Activated CD4-positive, alpha-beta T cell treated with anti-CD3 and anti-CD28 coated beads, Interleukin-2, amount 50 U/mL, for 1 hour (primary cell): ENCODE results near the gene KRT10.
A peak's percentile ranks its signal among the peaks of the same experiment; 100 is the strongest.

ENCODE experiments used
- DNase-seq: peaks from one replicate; pipeline ENCODE4 v3.0.0-alpha.2; 2020

Gene KRT10

DNA sequence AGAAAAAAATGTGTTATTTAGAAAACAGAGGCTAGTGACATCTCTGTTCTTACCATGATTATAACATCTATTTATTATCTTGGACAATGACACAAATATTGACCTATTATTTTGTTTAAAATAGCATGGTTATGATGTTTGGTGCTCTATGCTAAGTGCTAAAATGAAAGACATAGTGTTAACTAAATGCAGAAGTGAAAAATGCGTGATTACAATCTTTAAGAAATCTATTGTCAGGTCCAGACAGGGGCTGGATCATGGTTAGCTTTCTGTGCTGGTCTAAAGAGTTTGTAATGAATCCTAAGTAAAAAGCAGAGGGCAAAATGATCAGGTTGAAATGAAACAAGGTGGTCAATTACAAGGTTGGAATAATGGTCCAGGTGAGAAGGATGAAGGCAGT is 22.0 kb downstream of the KRT10 start:
- no peak for DNase-seq

DNA sequence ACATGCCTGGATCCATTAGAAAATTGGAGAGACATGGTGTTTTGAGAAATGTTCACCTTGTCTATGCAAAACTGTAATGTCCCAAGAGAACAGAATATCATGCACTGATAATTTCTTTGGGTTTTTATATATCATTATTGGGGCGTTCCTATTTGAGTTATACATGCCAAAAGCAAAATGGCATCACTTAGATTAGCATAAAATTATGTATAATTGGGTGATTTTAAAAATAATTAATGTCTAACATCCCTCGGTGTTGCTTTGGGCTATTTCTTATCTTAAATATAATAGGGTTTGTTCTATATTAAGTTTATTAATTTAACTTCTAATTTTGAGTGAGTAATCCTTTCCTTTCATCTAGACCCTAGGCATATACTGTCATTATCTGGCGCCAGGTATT is 22.6 kb downstream of the KRT10 start, which contains the start of gene KRT28:
TSS of gene KRT28 (minus strand) at position 101 of the 400 bp plus-strand sequence. CDS start at position 35, 66 bp downstream.
- no peak for DNase-seq

DNA sequence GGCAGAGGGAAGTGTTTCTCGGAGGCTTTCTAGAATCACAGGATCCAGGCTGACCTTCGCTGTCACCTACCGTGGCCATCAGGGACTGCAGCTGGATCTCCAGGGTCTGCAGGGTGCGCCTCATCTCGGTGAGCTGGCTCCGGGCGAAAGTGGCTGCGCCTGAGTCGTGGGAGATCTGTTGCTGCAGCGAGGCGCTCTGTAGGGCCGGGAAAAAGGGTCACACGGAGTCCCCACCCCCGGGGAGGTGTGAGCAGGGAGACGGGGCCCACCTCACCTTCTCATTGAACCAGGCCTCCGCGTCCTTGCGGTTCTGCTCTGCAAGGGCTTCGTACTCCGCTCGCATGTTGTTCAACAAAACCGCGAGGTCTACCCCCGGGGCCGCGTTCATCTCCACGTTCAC is 25.6 kb downstream of the KRT10 start:
- no peak for DNase-seq

DNA sequence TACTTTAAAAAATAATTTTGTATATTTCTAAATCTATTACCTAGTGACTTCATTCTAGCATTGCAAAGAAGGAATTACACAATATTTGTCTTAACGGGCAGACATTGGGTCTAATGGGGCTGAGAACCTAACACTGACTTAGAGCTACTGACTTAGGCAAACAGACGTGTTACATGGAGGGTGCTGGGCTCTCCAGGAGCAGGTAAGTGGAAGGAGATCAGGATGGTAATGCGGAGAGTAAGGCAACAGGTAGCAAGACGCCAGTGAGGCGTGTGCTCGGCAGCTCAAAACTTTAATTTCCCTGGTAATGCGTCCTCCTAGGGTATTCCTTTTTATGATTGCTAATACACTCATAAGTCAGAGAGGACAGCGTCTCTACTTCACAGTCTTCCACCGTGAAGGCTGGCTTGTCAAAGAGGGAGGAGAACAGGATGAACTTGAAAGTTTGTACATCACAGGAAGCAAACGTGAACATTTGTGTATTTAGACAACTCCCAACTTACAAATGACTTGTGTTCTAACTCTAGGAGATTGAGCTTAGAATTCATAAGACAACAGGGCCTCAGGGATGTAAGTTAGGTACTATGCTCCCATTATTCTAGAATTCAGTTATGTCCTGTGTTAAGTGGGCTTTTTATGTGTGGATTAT is 27.3 kb downstream of the KRT10 start:
- DNase-seq, result no peak

DNA sequence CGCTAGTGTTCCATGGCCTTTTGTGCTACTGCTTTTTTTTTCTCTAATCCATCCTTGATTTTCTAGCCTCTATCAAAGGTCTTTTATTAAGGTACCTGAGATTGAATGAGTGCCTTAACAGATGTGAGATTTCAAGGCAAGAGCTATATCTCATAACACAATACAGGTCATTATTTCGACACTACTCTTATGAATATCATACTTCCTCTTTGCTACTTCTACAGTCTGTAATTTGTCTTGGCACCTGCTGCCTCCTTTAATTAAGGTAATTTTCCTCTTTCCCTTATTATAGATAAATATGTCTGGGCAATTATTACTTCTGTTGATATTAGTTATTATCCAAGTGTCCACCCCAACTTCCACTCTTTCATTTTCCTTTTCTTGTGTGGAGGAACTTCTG is 27.9 kb downstream of the KRT10 start:
- no peak for DNase-seq

DNA sequence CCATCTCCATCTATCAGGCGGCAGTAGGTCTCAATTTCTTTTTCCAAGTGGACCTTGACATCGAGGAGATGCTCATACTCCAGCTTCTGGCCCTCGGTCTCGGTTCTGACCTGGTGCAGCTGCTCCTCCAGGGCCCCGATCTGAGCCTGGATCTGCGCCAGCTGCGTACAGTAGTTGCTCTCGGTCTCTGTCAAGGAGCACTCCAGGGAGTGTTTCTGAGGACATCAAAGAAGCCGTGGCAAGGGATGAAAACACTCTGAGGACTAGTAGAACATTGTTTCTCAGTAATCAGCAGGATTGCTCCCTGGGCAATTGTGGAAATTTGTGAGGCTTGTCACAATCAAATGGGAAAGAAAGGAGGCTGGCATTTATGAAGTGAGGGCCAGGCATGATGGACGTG is 28.6 kb downstream of the KRT10 start:
- DNase-seq, result no peak

DNA sequence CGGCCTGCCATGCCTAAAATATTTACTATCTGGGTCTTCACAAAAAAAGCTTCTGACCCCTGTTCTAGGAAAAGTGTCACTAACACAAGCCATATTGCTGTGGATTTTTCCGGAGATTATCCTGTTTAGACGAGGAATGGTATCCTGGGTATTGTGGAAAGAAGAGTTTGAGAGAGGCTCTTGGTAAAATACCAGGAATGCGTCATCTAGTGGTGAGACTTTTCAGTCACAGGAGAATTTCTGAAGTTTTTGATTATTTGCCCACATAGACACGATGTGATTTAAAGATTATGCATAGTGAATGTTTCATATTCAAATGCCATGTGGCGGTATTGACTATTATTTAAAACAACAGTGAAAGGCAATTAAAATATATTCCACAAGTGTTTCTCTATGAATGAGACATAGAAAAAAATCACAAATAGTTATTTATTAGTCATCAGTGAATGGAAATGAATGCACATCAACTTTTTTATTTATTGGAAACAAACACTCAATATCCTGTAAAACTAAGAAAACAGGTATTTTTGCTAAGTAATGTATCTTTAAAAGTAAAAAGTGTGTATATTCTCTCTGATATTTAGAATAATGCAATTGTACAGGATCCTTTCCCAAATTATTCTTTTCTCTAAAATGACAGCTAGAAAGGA is 30.5 kb downstream of the KRT10 start:
- no peak for DNase-seq

DNA sequence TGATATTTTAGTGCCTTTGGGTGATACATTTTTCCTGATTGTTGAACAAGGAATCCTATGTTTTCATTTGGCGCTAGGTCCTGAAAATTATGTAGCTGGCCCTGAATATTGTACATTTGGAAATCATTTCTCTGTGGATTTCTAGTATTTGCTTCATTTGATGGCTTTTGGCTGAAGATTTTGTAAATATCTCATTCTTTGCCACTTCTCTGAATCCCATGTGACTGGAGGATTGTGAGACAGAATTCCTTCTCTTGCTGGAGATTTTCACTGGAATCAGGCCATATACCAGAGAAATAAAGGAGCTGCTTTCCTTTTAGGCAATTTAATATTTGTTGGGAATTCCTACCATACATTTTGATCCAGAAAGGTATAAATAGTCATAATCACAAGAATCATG is 31.3 kb downstream of the KRT10 start:
- DNase-seq, result no peak

DNA sequence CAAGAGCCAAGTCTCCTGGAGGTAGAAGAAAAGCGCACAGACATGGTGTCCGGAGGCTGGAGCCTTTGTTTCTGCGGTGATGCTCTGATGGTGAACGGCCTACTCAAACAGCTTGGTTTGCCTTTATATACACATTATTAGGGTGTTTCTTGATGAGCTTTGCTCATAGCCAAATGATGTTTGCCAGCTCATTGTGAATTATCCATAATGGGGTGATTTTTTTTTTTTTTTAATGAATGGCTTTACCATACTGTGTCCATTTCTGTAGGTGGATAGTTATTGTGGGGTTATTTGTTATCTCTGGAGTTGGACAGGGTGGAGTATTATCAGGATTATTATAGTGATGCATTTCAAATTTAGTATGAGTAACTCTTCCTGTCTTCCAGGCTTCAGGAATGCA is 40.0 kb downstream of the KRT10 start, which contains the start of gene KRT27:
TSS of gene KRT27 (minus strand) at position 101 of the 400 bp plus-strand sequence. CDS start at position 44, 57 bp downstream.
- no peak for DNase-seq

DNA sequence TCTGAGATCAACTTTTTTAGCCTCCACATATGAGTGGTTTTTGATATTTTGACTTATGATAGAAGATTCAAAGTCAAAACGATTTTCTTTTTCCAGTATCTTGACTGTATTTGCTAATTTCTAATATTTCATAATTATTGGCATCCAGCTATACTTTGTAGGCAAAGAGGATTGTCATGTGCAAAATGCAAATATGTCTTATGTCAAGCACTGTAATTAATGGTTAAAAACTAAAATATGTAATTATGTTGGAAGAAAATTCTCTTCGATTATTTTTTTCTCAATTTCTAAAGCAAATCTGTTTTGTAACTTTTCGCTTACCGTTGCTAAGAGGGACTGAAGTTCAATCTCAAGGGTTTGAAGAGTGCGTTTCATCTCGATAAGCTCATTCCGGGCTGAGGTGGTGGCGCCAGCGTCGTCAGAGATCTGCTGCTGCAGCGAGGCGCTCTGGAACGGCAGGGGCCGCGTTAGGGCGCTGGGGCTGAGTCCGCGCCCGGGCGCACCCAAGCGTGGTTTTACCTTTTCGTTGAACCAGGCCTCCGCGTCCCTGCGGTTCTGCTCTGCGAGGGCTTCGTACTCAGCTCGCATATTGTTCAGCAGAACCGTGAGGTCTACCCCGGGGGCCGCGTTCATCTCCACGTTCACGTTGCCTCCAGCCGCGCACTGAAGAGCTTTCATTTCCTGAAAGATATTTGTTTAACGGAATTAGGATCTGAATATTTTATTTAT is 43.1 kb downstream of the KRT10 start:
- DNase-seq, result peak; percentile 19

DNA sequence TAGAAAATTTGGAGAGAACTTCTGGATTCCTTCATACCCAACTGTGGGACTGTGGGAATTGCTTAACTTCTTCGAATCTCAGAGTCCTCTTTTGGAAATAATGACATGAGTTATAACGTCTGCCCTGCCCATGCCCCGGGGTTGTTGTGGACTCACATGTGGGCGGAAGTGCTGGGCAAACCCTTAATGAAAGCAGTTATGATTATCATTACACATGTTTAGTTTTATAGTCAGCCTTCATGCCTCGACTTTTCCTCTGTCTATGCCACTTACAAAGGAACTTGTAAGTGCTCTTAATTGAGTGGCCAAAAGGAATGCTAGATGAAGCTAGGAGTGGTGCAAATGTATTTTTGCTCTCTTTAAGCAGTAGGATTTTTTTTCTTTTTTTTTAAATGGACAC is 44.0 kb downstream of the KRT10 start:
- no peak for DNase-seq

DNA sequence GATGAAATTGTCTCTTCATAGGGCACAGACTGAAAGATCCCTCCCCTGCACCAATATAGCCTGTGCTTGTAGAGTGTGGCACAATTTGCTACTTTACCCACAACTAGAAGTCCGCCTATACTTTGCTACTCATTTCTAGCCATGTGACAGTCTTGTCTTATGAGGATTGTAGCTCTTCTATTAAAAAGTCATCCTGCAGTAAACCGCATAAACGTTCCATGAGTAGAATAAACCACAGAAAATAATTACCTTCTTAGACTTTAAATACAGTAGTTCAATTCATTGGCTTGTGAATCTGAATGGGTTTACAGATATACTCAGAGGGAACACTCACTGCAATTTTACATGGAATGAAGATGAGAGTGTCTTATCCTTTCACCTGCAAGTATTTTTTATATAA is 44.4 kb downstream of the KRT10 start:
- DNase-seq, result no peak

DNA sequence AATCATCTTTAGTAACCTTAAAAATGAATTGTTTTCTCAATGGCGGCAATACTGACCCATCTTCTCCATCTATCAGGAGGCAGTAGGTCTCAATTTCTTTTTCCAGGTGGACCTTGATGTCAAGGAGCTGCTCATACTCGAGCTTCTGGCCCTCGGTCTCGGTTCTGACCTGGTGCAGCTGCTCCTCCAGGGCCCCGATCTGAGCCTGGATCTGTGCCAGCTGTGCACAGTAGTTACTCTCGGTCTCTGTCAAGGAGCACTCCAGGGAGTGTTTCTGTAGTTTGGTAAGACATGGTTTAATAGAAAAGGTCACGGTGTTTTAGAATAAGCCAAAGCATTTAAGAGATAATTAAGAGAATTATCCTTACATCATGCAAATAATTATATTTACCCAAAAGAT is 45.0 kb downstream of the KRT10 start:
- DNase-seq, result no peak

DNA sequence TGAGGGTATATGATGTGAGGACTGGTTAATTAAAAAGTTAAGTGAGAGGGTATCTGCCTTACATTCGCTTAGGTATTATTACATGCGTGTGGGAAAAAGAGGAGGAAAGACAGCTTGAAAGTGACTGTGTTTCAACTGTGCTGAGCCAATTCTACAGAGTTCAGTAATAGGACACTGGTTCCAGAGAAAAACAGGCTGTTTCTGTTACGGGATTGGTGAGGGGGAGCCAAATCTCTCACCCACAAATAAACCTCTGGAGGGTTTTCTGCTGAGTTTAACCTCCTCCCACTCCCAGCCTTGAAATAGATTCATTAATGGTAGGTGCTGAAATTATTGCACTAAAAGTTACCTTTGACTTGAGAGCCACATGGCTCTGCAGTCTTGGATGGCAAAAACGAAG is 46.5 kb downstream of the KRT10 start:
- DNase-seq, result no peak

DNA sequence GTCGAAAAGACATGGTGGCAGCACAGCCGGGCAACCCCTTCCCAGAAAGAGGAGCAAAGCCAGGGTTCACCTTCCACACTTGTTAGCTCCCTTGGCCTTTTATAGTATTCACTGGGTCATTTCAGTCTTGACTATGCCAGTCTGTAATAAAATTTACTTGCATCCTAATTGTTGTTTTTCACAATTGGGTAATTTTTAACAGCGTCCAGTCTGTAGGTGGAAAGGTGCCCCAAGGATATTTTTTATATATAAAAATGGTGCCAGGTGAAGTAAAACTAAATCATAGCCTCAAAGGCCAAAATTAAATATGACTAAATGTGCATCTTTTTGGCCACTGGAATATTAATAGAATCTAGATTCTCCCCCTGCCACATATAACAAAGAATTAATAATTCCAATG is 50.3 kb downstream of the KRT10 start, which contains the start of gene KRT26:
TSS of gene KRT26 (minus strand) at position 101 of the 400 bp plus-strand sequence. CDS start at position 13, 88 bp downstream.
- DNase-seq, result no peak
